ENCODE results near the gene RNF220. TPM values are rescaled to one million over a fixed set of nuclear protein-coding genes. Genes with fewer than 3 reads are reported as not detected.

RNF220 gene
- total RNA-seq, 1 experiment from 2014 or later: 128 TPM

DNA sequence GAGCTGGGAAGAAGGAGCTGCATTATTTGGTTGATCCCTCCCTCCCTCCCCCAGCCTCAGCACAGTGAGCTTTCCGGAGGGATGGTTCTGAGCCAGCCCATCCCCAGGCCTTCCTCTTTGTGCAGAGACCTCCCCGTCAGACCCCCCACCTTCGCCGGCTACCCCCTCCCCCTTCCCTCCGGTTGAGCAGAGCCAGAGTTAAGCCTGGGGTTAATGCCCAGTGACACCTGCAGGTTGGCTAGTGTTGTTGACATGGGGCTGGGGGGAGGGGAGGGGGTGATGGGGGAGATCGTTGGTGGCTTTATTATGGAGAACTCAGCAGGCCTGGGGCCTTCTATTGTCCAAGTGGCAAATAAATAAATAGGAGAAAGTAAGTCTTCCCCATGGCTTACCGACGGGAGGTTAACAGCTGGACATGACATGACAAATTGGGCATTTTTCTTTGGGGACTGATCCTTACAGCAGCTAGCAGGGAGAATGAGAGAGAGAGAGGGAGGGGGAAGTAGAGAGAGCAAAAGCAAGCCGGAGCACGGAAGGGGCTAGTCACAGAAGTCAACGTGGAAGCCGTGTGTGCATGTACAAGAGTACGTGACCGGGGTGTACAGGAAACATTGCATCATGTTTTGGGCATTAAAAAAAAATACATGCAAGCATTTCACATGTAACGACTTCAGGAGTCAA is 138.1 kb downstream of the RNF220 start (continued):
- TF ChIP-seq RELA (CRISPR knock-in tag; IDR thresholded peaks at IDR 0.05; ENCODE audit: borderline replicate concordance) (no peak), EMX1 (CRISPR knock-in tag; IDR thresholded peaks at IDR 0.05) (no peak), NR3C1 (CRISPR knock-in tag; conservative IDR thresholded peaks at IDR 0.05; ENCODE audit: low read depth) (no peak), ATF6 (CRISPR knock-in tag; IDR thresholded peaks at IDR 0.05) (no peak), CTCF (IDR thresholded peaks at IDR 0.05) (no peak), TP53 (CRISPR knock-in tag; IDR thresholded peaks at IDR 0.05) (no peak), ESRRA (CRISPR knock-in tag; IDR thresholded peaks at IDR 0.05; ENCODE audit: borderline replicate concordance) (no peak), IRF1 (CRISPR knock-in tag; IDR thresholded peaks at IDR 0.05) (no peak), ZNF219 (CRISPR knock-in tag; IDR thresholded peaks at IDR 0.05; ENCODE audit: borderline replicate concordance) (no peak), ZNF138 (CRISPR knock-in tag; conservative IDR thresholded peaks at IDR 0.05) (no peak), ZBTB21 (CRISPR knock-in tag; IDR thresholded peaks at IDR 0.05; ENCODE audit: borderline replicate concordance) (no peak), IRF2 (CRISPR knock-in tag; IDR thresholded peaks at IDR 0.05; ENCODE audit: borderline replicate concordance, low read depth) (no peak), MXD4 (CRISPR knock-in tag; IDR thresholded peaks at IDR 0.05; ENCODE audit: borderline replicate concordance) (no peak), ZNF263 (CRISPR knock-in tag; IDR thresholded peaks at IDR 0.05; ENCODE audit: low read depth) (no peak)
- TF ChIP-seq, protein P1, sequence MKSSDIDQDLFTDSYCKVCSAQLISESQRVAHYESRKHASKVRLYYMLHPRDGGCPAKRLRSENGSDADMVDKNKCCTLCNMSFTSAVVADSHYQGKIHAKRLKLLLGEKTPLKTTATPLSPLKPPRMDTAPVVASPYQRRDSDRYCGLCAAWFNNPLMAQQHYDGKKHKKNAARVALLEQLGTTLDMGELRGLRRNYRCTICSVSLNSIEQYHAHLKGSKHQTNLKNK (CRISPR knock-in tag; IDR thresholded peaks at IDR 0.05): no peak
- TF ChIP-seq, protein P2, sequence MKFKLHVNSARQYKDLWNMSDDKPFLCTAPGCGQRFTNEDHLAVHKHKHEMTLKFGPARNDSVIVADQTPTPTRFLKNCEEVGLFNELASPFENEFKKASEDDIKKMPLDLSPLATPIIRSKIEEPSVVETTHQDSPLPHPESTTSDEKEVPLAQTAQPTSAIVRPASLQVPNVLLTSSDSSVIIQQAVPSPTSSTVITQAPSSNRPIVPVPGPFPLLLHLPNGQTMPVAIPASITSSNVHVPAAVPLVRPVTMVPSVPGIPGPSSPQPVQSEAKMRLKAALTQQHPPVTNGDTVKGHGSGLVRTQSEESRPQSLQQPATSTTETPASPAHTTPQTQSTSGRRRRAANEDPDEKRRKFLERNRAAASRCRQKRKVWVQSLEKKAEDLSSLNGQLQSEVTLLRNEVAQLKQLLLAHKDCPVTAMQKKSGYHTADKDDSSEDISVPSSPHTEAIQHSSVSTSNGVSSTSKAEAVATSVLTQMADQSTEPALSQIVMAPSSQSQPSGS (CRISPR knock-in tag; IDR thresholded peaks at IDR 0.05; ENCODE audit: borderline replicate concordance, low read depth): no peak
- TF ChIP-seq, protein P3, sequence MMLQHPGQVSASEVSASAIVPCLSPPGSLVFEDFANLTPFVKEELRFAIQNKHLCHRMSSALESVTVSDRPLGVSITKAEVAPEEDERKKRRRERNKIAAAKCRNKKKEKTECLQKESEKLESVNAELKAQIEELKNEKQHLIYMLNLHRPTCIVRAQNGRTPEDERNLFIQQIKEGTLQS (CRISPR knock-in tag; conservative IDR thresholded peaks at IDR 0.05): no peak
- TF ChIP-seq, protein P4, sequence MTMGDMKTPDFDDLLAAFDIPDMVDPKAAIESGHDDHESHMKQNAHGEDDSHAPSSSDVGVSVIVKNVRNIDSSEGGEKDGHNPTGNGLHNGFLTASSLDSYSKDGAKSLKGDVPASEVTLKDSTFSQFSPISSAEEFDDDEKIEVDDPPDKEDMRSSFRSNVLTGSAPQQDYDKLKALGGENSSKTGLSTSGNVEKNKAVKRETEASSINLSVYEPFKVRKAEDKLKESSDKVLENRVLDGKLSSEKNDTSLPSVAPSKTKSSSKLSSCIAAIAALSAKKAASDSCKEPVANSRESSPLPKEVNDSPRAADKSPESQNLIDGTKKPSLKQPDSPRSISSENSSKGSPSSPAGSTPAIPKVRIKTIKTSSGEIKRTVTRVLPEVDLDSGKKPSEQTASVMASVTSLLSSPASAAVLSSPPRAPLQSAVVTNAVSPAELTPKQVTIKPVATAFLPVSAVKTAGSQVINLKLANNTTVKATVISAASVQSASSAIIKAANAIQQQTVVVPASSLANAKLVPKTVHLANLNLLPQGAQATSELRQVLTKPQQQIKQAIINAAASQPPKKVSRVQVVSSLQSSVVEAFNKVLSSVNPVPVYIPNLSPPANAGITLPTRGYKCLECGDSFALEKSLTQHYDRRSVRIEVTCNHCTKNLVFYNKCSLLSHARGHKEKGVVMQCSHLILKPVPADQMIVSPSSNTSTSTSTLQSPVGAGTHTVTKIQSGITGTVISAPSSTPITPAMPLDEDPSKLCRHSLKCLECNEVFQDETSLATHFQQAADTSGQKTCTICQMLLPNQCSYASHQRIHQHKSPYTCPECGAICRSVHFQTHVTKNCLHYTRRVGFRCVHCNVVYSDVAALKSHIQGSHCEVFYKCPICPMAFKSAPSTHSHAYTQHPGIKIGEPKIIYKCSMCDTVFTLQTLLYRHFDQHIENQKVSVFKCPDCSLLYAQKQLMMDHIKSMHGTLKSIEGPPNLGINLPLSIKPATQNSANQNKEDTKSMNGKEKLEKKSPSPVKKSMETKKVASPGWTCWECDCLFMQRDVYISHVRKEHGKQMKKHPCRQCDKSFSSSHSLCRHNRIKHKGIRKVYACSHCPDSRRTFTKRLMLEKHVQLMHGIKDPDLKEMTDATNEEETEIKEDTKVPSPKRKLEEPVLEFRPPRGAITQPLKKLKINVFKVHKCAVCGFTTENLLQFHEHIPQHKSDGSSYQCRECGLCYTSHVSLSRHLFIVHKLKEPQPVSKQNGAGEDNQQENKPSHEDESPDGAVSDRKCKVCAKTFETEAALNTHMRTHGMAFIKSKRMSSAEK (CRISPR knock-in tag; IDR thresholded peaks at IDR 0.05; ENCODE audit: borderline replicate concordance): no peak
- TF ChIP-seq, protein P5, sequence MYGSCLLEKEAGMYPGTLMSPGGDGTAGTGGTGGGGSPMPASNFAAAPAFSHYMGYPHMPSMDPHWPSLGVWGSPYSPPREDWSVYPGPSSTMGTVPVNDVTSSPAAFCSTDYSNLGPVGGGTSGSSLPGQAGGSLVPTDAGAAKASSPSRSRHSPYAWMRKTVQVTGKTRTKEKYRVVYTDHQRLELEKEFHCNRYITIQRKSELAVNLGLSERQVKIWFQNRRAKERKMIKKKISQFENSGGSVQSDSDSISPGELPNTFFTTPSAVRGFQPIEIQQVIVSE (CRISPR knock-in tag; IDR thresholded peaks at IDR 0.05; ENCODE audit: borderline replicate concordance): no peak
- TF ChIP-seq, protein P6, sequence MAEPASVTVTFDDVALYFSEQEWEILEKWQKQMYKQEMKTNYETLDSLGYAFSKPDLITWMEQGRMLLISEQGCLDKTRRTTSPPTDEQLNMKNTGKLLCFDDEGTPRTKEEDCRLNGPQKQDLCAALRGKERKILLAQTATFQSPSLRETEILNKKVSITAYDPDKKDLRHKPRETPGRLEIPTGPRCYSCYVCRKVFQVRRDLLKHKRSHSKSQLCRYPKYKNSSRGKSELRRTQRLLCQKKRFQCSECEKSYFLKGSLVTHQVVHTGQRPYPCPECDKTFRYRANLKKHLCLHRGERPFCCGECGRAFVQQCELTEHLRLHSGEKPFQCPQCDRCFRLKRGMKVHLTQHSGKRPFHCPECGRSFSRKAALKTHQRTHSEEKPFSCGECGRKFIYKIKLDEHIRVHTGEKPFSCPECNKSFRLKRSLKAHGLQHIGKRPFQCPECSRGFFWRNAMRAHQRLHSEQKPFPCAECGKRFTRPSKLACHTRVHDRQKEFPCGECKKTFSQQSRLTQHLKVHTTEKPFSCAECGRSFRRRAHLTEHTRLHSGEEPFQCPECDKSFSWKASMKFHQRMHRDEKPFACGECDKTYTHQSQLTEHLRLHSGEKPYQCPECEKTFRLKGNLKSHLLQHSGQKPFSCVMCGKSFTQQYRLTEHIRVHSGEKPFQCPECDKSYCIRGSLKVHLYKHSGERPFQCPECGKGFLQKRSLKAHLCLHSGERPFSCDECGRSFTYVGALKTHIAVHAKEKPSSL (CRISPR knock-in tag; conservative IDR thresholded peaks at IDR 0.05): no peak

Measured in WTC11 (cell line).